H9 (cell line): ENCODE measurements around the gene CACNA1A. TPM values are rescaled to one million over a fixed set of nuclear protein-coding genes. Genes with fewer than 3 reads are reported as not detected.
A peak's percentile ranks its signal among the peaks of the same experiment; 100 is the strongest.

ENCODE experiments used
- DNase-seq: peaks from one replicate; pipeline ENCODE4 v3.0.0-alpha.2; 2017
- H2AFZ ChIP-seq: one replicate; pipeline ENCODE4 v1.6.1; 2013; ENCODE audit warnings: mild to moderate bottlenecking, low read length, control low read depth, moderate library complexity
- H2AK5ac ChIP-seq: 2 replicates; pipeline ENCODE4 v1.6.1; 2013; ENCODE audit warnings: low read length, control low read depth, mixed read lengths; ENCODE audit not compliant: insufficient read length
- H2BK120ac ChIP-seq: one replicate; pipeline ENCODE4 v1.6.1; 2013; ENCODE audit warnings: low read depth, mild to moderate bottlenecking, low read length, control low read depth, inconsistent platforms; ENCODE audit not compliant: poor library complexity, severe bottlenecking
- H2BK12ac ChIP-seq: 2 replicates; pipeline ENCODE4 v1.6.1; 2013; ENCODE audit warnings: low read length, control low read depth, mixed read lengths, low read depth; ENCODE audit not compliant: insufficient read length
- H2BK15ac ChIP-seq: 2 replicates; pipeline ENCODE4 v1.6.1; 2013; ENCODE audit warnings: low read depth, low read length, control low read depth
- H2BK20ac ChIP-seq: one replicate; pipeline ENCODE4 v1.6.1; 2013; ENCODE audit warnings: low read depth, mild to moderate bottlenecking, low read length, control low read depth, inconsistent platforms; ENCODE audit not compliant: poor library complexity, severe bottlenecking
- H2BK5ac ChIP-seq: 2 replicates; pipeline ENCODE4 v1.6.1; 2013; ENCODE audit warnings: low read length, control low read depth, mixed read lengths; ENCODE audit not compliant: insufficient read length
- H3K14ac ChIP-seq: 2 replicates; pipeline ENCODE4 v1.6.1; 2013; ENCODE audit warnings: low read length, control low read depth; ENCODE audit not compliant: insufficient read depth
- H3K18ac ChIP-seq: 2 replicates; pipeline ENCODE4 v1.6.1; 2013; ENCODE audit warnings: low read depth, mild to moderate bottlenecking, mixed read lengths, low read length, control low read depth; ENCODE audit not compliant: insufficient read length
- H3K23ac ChIP-seq: 2 replicates; pipeline ENCODE4 v1.6.1; 2013; ENCODE audit warnings: low read length, control low read depth, mixed read lengths, low read depth; ENCODE audit not compliant: insufficient read length
- H3K23me2 ChIP-seq: 2 replicates; pipeline ENCODE4 v1.6.1; 2013; ENCODE audit warnings: low read depth, mild to moderate bottlenecking, mixed read lengths, low read length, control low read depth; ENCODE audit not compliant: insufficient read length, poor library complexity, severe bottlenecking
- H3K27ac ChIP-seq: 2 replicates; pipeline ENCODE4 v1.5.1; 2013; ENCODE audit warnings: low read length, control low read depth, mixed read lengths, low read depth; ENCODE audit not compliant: insufficient read length
- H3K27me3 ChIP-seq: 2 replicates; pipeline ENCODE4 v1.6.1; 2013; ENCODE audit warnings: low read length, control low read depth, inconsistent platforms; ENCODE audit not compliant: insufficient read depth
- H3K4ac ChIP-seq: 2 replicates; pipeline ENCODE4 v1.6.1; 2013; ENCODE audit warnings: low read depth, mild to moderate bottlenecking, control low read depth, inconsistent platforms, low read length, moderate library complexity
- H3K4me1 ChIP-seq: 2 replicates; pipeline ENCODE4 v1.6.1; 2013; ENCODE audit warnings: low read length, control low read depth, inconsistent platforms; ENCODE audit not compliant: insufficient read depth
- H3K4me2 ChIP-seq: 2 replicates; pipeline ENCODE4 v1.6.1; 2013; ENCODE audit warnings: low read length, control low read depth, mixed read lengths; ENCODE audit not compliant: insufficient read length, insufficient read depth
- H3K56ac ChIP-seq: 2 replicates; pipeline ENCODE4 v1.6.1; 2013; ENCODE audit warnings: low read depth, mild to moderate bottlenecking, mixed read lengths, low read length, control low read depth; ENCODE audit not compliant: insufficient read length
- H3K79me1 ChIP-seq: 2 replicates; pipeline ENCODE4 v1.6.1; 2013; ENCODE audit warnings: low read depth, mild to moderate bottlenecking, moderate library complexity, low read length, control low read depth, inconsistent platforms; ENCODE audit not compliant: insufficient read depth, poor library complexity, severe bottlenecking
- H3K79me2 ChIP-seq: 2 replicates; pipeline ENCODE4 v1.6.1; 2013; ENCODE audit warnings: low read length, control low read depth, inconsistent platforms; ENCODE audit not compliant: insufficient read depth
- H3K9ac ChIP-seq: 2 replicates; pipeline ENCODE4 v1.6.1; 2013; ENCODE audit warnings: low read length, control low read depth, mixed read lengths; ENCODE audit not compliant: insufficient read length; ENCODE audit errors: extremely low read depth
- H3K9me3 ChIP-seq: one replicate; pipeline ENCODE4 v1.6.1; 2013; ENCODE audit warnings: low read depth, low read length, inconsistent platforms; ENCODE audit not compliant: control insufficient read depth
- H3T11ph ChIP-seq: one replicate; pipeline ENCODE4 v1.6.1; 2013; ENCODE audit warnings: mild to moderate bottlenecking, low read length, control low read depth, inconsistent platforms
- H4K20me1 ChIP-seq: one replicate; pipeline ENCODE4 v1.6.1; 2013; ENCODE audit not compliant: control insufficient read depth, insufficient read length, insufficient read depth
- H4K5ac ChIP-seq: 2 replicates; pipeline ENCODE4 v1.6.1; 2013; ENCODE audit warnings: low read depth, mild to moderate bottlenecking, mixed read lengths, low read length, control low read depth; ENCODE audit not compliant: insufficient read length
- H4K8ac ChIP-seq: replicated peaks from 2 replicates; pipeline ENCODE4 v1.6.1; 2013; ENCODE audit warnings: low read length, control low read depth, mixed read lengths, low read depth; ENCODE audit not compliant: insufficient read length
- H4K91ac ChIP-seq: 2 replicates; pipeline ENCODE4 v1.6.1; 2013; ENCODE audit warnings: low read depth, mild to moderate bottlenecking, moderate library complexity, mixed read lengths, low read length, control low read depth; ENCODE audit not compliant: insufficient read length
- H3K27ac Mint-ChIP-seq, 3 experiments: 2 replicates in 2 of 3; 3 replicates in 1 of 3; pipeline ENCODE4 v1.8.0; 2020 to 2021; ENCODE audit warnings: mixed read lengths in 3 of 3, mild to moderate bottlenecking in 1 of 3, moderate library complexity in 1 of 3
- H3K27me3 Mint-ChIP-seq: 2 replicates; pipeline ENCODE4 v1.8.0; 2021; ENCODE audit warnings: low read depth, mild to moderate bottlenecking, moderate library complexity, mixed read lengths
- H3K36me3 Mint-ChIP-seq, 3 experiments: 2 replicates in 2 of 3; 3 replicates in 1 of 3; pipeline ENCODE4 v1.8.0; 2020 to 2021; ENCODE audit warnings: low read depth in 3 of 3, mixed read lengths in 3 of 3; ENCODE audit not compliant: insufficient read depth in 1 of 3
- H3K4me1 Mint-ChIP-seq, 2 experiments: 2 replicates each; pipeline ENCODE4 v1.8.0; 2020; ENCODE audit warnings: mixed read lengths in 2 of 2
- H3K4me3 Mint-ChIP-seq, 2 experiments: 2 replicates in 1 of 2; 3 replicates in 1 of 2; pipeline ENCODE4 v1.8.0; 2020 to 2021; ENCODE audit warnings: mild to moderate bottlenecking in 2 of 2, mixed read lengths in 2 of 2, moderate library complexity in 1 of 2
- H3K9me3 Mint-ChIP-seq, 2 experiments: 2 replicates in 1 of 2; 3 replicates in 1 of 2; pipeline ENCODE4 v1.8.0; 2020; ENCODE audit warnings: mild to moderate bottlenecking in 2 of 2, mixed read lengths in 2 of 2, moderate library complexity in 1 of 2
- CTCF ChIP-seq: fragments of 200-600 bp; sonication (generic); conservative IDR thresholded peaks from 3 replicates; pipeline ENCODE4 v1.8.0; 2021; ENCODE audit warnings: antibody characterized with exemption, mild to moderate bottlenecking
- WGBS: extraction: QIAGEN DNeasy Blood & Tissue Kit; methylation state at CpG from one replicate; pipeline ENCODE4 v1.1.7; 2013; ENCODE audit warnings: missing lambda C conversion rate, low lambda C conversion rate, mixed read lengths; ENCODE audit not compliant: insufficient read length; ENCODE audit errors: extremely low coverage; 5-methylcytosine and 5-hydroxymethylcytosine counted together
- total RNA-seq: library from RNA; stranded (reverse); gene quantifications from 2 replicates; pipeline ENCODE4 v1.2.1, GENCODE V29; 2021

CACNA1A gene
- total RNA-seq, 1 experiment from 2014 or later, result 8.0 TPM

DNA sequence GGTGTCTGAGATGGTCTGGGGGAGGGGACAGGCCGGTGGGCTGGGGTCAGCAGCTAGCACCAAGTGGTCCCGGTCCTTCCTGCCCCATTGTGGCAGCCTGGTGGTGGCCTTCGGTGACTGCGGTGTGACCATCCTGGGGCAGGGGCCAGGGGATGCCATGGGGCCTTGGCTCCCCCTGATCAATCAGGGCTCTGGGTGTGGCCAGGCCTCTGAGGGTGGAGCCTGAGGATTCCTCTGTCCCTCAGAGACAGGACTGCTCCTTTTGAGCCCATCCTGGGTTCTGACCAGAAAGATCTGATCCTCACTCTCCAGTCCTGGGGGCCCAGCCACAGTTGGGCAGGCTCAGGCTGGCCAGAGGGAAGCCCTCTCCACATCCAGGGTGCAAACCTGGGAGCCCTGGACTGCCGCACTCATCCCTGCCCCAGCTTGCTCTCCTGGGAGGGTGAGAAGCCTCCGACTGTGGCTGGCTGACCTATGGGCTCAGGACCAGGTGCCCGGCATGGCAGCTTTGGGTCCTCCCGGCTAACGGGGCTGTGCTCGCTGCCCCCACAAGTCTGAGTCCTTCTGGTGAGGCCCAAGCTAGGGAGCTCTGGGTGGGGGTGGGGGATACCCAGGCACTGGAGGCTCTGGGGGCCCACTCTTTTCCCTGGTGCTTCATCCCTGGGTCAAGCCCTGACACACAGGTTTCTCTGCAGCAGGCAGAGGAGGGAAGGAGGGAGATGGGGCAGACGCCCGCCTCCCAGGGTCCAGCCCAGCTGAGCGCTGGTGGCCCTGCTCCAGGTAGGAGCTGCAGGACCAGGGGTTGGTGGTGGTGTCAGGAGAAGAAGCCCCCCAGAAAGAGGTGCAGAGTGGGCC is 296.6 kb downstream of the CACNA1A start:
- H3K4me1 ChIP-seq, result no peaks in the 10 kb centered on the region
- peaks cover 0 to 21% of the 10 kb centered on the region in 2 experiments; a peak in 2 of 4 replicates for H3K4me1 Mint-ChIP-seq
- H2AFZ ChIP-seq, result no peak overlapping the region
- H2BK12ac ChIP-seq, result no peak overlapping the region
- no peak overlapping the region for H3K4ac ChIP-seq
- H3K18ac ChIP-seq, result no peak overlapping the region
- no peaks in the 10 kb centered on the region for H3K27me3 ChIP-seq
- H2BK5ac ChIP-seq, result no peak overlapping the region
- H3K4me3 Mint-ChIP-seq, result no peak overlapping the region
- peak; percentile 70 for DNase-seq
- H3K79me2 ChIP-seq, result no peaks in the 10 kb centered on the region
- no peak overlapping the region for H3T11ph ChIP-seq
- H3K23me2 ChIP-seq, result no peaks in the 10 kb centered on the region
- H3K56ac ChIP-seq, result no peak overlapping the region
- H2BK20ac ChIP-seq, result no peak overlapping the region
- peak overlapping the region in 1 of 3 experiments; percentile 40; a peak in 1 of 7 replicates for H3K27ac Mint-ChIP-seq
- no peak overlapping the region for H2BK120ac ChIP-seq
- no peak overlapping the region for H4K91ac ChIP-seq
- no peak overlapping the region for H3K23ac ChIP-seq
- H2BK15ac ChIP-seq, result no peak overlapping the region
- no peaks in the 10 kb centered on the region for H3K9me3 ChIP-seq
- no peak overlapping the region for H2AK5ac ChIP-seq
- no peak overlapping the region for H3K27ac ChIP-seq
- no peaks in the 10 kb centered on the region for H3K9me3 Mint-ChIP-seq
- WGBS, result no CpG with 5 or more reads among the region's 13 CpGs
- H3K79me1 ChIP-seq, result no peaks in the 10 kb centered on the region
- no peak for TF ChIP-seq CTCF
- H3K9ac ChIP-seq, result no peak overlapping the region
- no peaks in the 10 kb centered on the region for H4K20me1 ChIP-seq
- no peak overlapping the region; the same call in 1 of the 2 replicates for H3K14ac ChIP-seq
- no peak overlapping the region for H3K4me2 ChIP-seq
- H4K5ac ChIP-seq, result no peak overlapping the region
- H3K36me3 Mint-ChIP-seq, result no peaks in the 10 kb centered on the region; a peak in 2 of 7 replicates
- no peaks in the 10 kb centered on the region for H3K27me3 Mint-ChIP-seq
- H4K8ac ChIP-seq, result no peak overlapping the region
